ENCODE data around the gene C22orf39. TPM values are rescaled to one million over a fixed set of nuclear protein-coding genes. Genes with fewer than 3 reads are reported as not detected.

Gene C22orf39
- total RNA-seq, 1 experiment from 2014 or later, result 19.3 TPM

- no peak overlapping the region for H4K5ac ChIP-seq (ENCODE audit: insufficient read length, low read depth, low read length)
- H4K91ac ChIP-seq (ENCODE audit: insufficient read length, low read depth, low read length), result no peak overlapping the region
- no peak overlapping the region for H3K4me2 ChIP-seq (ENCODE audit: insufficient read depth, insufficient read length, low read length)
- peaks cover 14 to 73% (median 50%) of the 10 kb centered on the region in 3 experiments; a peak in 6 of 7 replicates for H3K36me3 Mint-ChIP-seq (ENCODE audit: insufficient read depth in 1 of 3, low read depth in 3 of 3)
- no peak overlapping the region for H3K9ac ChIP-seq (ENCODE audit: extremely low read depth, insufficient read length, low read length)
- no CpG with 5 or more reads among the region's 3 CpGs for WGBS (ENCODE audit: extremely low coverage, insufficient read length, low lambda C conversion rate)
- no peaks in the 10 kb centered on the region for H4K20me1 ChIP-seq (ENCODE audit: control insufficient read depth, insufficient read depth, insufficient read length)
- H2BK5ac ChIP-seq (ENCODE audit: insufficient read length, low read length), result no peak overlapping the region
- no peaks in the 10 kb centered on the region for H3K27me3 ChIP-seq (ENCODE audit: insufficient read depth, low read length)
- no peak for TF ChIP-seq CTCF (conservative IDR thresholded peaks at IDR 0.05)
- no peak overlapping the region for H3K18ac ChIP-seq (ENCODE audit: insufficient read length, low read depth, low read length)
- H2BK15ac ChIP-seq (ENCODE audit: low read depth, low read length), result no peak overlapping the region
- no peak overlapping the region for H3K23ac ChIP-seq (ENCODE audit: insufficient read length, low read depth, low read length)
- H3K79me2 ChIP-seq (ENCODE audit: insufficient read depth, low read length), result no peaks in the 10 kb centered on the region
- DNase-seq, result no peak
- H3K9me3 ChIP-seq (ENCODE audit: control insufficient read depth, low read depth, low read length), result no peaks in the 10 kb centered on the region
- H3K4me1 ChIP-seq (ENCODE audit: insufficient read depth, low read length), result no peaks in the 10 kb centered on the region
- no peak overlapping the region for H4K8ac ChIP-seq (replicated peaks; ENCODE audit: insufficient read length, low read depth, low read length)
- H3K23me2 ChIP-seq (ENCODE audit: insufficient read length, low read depth, low read length, poor library complexity, severe bottlenecking), result no peaks in the 10 kb centered on the region
- H3K27me3 Mint-ChIP-seq (ENCODE audit: low read depth), result no peaks in the 10 kb centered on the region; the same call in 1 of the 2 replicates
- no peak overlapping the region for H3T11ph ChIP-seq (ENCODE audit: low read length)
- no peak overlapping the region for H3K27ac Mint-ChIP-seq
- H2BK20ac ChIP-seq (ENCODE audit: low read depth, low read length, poor library complexity, severe bottlenecking), result no peak overlapping the region
- H3K27ac ChIP-seq (ENCODE audit: insufficient read length, low read depth, low read length), result no peak overlapping the region
- no peaks in the 10 kb centered on the region for H3K9me3 Mint-ChIP-seq
- no peak overlapping the region for H3K56ac ChIP-seq (ENCODE audit: insufficient read length, low read depth, low read length)
- H3K4me1 Mint-ChIP-seq, result no peaks in the 10 kb centered on the region
- no peak overlapping the region for H2BK12ac ChIP-seq (ENCODE audit: insufficient read length, low read depth, low read length)
- no peak overlapping the region for H3K4ac ChIP-seq (ENCODE audit: low read depth, low read length)
- H3K4me3 Mint-ChIP-seq, result no peak overlapping the region
- no peak overlapping the region for H2BK120ac ChIP-seq (ENCODE audit: low read depth, low read length, poor library complexity, severe bottlenecking)
- no peak overlapping the region for H2AFZ ChIP-seq (ENCODE audit: low read length)
- no peak overlapping the region for H2AK5ac ChIP-seq (ENCODE audit: insufficient read length, low read length)
- H3K79me1 ChIP-seq (ENCODE audit: insufficient read depth, low read depth, low read length, poor library complexity, severe bottlenecking), result no peaks in the 10 kb centered on the region
- H3K14ac ChIP-seq (ENCODE audit: insufficient read depth, low read length), result no peak overlapping the region
These were observed 49.8 kb downstream of the C22orf39 start for GRCh38 chr22:19397734-19398104.

All from H9 (cell line).